HG02938 (cell line): ENCODE results near the gene TF.

ENCODE experiments used
- ATAC-seq: cut with Tn5 transposase; IDR thresholded peaks from one replicate; pipeline ENCODE4 v1.9.1; 2021; ENCODE audit warnings: mild to moderate bottlenecking, moderate library complexity; ENCODE audit not compliant: unreplicated experiment

Gene TF

DNA sequence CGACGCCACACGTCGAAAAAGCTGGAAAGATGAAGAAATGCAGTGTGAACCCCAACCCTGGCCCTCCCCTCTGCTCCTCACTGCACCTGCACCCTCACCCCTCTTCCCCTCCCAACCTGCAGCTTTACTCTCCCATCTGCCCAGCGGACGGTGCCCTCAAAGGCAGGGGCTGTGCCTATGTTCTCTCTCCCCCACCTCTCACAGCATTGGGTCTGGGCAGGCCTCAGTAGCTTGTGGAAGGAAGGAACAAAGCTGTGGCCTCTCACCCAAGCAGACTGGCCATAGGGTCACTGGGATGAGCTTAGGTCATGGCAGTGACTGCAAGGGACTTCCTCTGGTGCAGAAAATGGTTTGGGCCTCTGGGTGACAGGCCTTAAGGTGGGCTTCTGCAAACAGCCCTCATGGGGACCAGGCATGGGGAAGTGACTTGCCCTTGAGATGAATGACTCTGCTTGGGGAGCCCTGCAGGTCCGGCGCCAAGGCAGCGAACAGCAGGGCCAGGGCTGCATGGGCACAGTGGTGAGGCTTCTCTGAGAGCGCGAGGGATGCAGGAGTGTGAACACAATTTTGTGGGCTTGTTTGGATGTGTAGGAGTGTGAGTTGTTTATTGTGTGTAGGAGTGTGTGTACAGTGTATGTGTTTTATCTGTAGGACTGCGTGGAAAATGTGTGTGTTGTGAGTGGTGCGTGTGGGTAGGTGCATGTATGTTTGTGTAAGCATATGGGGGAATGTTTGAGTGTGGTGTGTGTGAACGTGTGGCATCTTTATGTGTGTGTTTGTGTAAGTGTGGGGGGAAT is 88.6 kb downstream of the TF start:
- no peak for ATAC-seq

DNA sequence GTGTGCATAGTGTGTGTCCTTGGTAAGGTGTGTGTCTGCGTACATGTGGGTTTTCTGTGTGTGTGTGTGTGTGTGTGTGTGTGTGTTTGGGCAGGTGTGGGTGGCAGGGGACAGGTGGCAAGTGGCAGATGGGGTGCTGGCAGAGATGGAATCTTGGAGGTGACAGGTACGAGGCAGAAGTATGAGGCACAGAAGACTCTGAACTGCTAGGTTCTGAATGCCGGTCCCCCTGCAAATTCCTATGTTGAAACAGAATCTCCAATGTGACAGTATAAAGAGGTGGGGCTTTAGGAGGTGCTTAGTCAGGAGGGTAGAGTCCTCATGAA is 89.2 kb downstream of the TF start:
- ATAC-seq = no peak

DNA sequence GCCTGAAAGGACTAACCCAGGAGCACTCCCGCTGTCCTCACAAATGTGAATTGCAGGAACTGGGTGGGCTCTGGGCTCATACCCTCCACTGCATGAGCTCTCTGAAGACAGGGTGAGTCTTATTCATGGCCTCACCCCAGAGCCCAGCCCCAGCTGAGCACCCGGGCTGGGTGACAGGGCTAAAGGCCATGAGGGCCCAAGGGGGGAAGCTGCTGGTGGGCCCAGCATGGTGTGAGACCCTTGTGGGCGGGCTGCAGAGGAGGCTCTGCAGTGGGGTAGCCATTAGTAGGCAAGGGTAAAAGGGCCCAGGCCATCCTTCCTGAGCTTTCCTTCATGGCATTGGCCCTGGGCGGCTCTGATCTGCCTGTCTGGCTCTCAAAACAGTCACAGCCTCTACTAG is 89.8 kb downstream of the TF start:
- ATAC-seq = no peak

DNA sequence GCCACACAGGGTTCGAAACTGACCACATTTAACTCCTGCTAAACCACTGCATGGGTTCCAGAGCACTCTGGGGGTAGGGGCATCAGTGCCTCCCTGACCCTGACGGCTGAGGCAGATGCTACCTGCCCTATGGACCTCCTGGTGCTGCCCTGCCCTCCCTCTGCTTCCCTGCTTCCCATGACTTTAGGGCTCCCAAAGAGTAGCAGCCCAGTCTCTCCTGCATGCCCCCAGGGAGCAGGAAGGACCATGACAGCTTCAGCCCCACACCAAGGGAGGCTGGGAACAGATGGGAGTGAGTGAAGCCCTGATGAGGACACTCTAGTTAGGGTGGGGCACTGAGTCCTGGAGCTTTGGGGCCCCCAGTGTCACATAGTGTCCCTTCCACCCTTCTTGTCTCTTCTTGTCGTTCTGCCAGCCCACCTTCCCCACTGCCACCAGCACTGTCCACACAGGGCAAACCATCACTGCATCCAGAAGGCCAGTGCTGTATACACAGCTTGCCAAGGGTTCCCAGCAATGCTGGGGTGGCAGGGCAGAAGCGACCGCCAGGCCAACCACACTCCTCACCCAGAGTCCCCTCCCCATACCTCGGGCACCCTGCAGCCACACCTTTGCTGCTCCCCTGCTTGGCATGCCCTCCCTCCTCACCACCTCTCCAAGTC is 90.4 kb downstream of the TF start:
- ATAC-seq = no peak

DNA sequence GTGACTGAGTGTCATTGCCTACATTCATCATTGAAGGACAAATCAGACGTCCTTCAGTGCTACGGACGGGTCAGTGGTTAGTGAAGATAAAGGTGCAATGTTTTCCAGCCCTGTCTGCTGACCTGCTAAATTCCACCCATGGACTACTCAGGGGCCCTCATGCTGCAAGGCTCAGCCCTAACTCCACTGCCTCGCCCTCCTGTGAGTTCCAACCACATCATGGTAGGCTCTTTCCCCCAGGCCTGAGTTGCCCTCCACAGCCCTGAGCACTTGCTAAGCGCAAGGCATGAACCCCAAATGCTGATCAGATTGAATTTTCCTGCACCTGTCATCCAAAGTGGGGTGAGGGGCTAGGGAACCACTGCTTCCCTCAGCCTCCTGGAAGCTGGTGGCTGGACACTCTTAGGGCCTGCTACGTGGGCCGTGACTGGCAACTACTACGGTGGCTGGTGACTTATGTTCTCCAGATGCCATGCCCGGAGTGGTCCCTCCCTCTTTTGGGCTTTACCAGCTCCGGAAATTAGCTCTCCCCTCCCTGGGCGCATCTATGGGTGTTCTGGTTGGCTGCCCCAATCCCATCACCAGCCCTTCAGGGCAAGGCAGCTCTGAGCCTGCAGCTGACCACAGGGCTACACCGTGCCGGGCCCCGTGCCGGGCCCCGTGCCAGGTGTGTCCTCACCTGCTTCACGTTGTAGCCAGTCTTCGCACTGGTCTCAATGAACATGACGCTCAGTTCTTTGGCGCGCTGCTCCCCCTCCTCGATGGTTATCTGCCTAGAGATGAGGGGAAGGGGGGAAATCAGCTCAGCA is 91.5 kb downstream of the TF start:
- no peak for ATAC-seq

DNA sequence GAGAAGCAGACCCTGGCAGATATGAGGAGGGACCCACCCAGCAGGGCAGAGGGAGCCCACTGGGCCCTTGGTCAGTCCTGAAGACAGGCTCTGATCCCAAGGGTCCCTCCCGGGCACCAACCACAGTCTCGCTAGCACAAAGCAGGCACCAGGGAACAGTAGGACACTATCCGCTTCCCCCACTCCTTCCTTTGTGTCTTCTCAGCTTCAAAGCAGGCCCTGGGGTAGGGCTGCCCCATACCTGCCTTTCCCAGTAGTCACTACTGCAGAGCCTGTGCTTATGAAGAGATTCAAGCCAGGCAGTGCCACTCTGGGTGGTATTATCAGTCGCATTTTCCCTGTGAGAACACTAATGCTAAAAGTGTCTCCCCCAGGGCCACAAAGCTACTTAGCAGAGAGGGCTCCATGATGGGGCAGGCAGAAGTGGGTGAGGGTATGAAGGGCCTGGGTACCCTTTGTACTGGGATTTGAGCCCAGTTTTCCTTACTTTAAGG is 92.2 kb downstream of the TF start:
- ATAC-seq = no peak

DNA sequence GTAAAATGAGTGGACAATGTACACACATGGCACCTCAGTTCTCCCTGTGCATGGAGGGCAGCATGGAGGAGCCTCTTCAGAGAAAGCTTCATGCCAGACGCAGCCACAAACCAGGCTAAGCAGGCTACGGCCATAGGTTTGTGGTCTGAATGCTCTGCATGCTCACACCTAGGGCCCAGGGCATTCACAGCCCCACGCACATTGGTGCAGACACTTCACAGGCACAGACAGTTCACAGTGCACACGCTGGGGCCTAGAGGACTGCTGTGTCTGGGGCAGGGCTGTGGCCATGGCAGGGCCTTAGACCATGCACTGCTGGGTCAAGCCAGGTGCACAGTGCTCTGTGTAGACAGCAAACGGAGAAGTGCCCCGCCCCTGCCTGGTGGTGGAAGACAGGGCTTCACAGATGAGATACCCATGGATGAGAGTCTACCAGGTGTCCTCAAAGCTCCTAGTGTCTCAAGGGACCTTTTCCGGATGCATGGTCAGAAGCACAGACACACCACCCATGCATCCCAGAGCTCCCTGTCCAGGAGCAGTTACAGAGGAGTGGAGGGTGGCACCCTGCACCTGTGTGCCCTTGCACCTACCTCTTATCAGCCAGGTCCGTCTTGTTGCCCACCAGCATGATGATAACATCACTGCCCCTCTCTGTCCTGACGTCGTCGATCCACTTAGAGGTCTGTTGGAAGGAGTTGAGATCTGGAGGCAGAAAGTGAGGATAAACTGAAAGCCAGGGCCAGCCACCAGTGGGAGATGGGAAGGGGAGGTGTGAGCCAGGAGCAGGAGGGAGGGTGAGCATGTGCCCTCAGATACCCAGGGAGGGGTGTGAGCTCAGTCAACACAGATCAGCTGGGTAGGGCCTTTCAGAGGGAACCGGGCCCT is 93.0 kb downstream of the TF start:
- ATAC-seq = no peak

DNA sequence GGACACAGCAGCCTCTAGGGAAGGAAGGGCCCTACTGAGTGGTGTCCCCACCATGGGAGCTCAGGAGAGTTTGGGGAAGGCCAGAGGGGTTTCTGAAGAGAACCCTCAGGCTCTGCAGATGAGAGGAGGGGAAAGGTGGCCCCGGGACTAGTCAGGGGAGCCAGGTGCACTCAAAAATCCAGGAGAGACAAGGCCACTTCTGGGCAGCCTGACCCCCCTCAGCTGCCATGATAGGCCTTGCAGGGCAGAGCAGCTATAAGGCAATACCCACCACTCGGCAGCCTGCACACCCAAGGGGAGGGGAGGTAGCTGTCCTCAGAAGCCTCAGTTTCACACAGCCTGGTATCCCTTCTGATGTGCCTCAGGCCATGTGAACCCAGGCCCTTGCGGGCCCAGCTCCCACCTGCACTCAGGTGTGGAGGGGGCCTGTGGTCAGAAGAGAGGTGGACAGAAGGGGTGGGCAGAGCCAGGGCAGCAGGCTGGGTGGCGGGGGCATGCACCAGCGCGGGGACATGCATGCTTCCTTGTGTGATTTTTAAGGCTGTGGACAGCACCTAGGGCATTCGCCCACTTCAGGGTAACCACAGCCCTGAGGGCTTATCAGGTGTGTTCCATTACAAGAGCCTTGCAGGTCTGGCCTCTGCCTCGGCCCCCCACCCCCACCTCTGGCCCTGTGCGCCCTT is 94.0 kb downstream of the TF start:
- no peak for ATAC-seq

DNA sequence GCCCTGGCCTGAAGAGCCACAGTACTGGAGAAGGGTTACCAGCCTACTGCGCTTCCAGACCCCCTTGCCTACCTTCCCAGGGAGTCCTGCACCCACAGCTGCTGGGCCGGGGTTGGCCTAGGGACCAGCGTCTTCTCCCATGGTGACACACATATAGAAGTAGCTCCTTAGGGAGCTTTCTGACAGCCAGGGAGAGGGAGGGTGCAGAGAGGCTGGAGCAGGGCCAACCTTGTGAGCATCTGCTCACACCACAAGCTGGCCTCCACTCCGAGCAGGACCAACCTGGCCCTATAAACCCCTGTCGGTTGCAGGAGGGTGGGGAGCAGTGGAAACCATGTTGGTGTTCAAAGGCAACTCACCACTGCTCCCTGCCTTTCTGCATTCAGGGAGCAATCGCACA is 94.6 kb downstream of the TF start:
- no peak for ATAC-seq

DNA sequence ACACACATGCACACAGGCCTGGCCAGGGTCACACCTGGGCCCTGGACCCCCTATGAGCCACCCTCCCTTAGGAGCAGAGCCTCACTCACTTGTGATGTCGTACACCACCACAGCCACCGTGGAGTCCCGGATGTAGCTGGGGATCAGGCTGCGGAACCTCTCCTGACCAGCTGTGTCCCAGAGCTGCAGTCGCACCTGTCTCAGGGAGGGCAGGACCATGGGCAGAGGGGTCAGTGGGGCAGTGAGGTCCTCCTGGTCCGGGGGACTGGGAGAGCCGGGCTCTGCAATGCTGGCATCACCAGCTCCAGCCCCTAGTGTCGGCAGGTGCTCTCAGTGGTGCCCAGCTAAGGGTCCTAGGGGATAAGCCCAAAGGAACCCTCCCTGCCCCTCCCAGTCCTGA is 95.0 kb downstream of the TF start:
- no peak for ATAC-seq

DNA sequence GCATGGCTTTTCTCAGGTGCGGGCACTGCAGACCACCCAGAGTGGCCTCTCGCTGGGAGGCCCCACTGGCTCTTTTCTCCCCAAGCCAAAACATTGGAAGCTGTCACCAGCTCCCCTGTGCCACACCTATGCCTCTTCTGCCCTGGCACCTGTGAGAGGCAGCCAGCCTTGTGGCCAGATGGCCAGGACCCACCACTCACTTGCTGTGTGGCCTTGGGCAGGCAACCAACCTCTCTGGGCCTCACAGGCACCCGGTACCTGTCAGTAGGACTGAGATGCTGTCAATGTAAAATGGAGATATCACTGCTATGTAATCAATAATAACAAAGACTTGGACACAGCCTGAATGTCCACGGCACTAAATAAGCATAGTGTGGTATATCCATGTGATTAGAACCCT is 96.0 kb downstream of the TF start:
- no peak for ATAC-seq

DNA sequence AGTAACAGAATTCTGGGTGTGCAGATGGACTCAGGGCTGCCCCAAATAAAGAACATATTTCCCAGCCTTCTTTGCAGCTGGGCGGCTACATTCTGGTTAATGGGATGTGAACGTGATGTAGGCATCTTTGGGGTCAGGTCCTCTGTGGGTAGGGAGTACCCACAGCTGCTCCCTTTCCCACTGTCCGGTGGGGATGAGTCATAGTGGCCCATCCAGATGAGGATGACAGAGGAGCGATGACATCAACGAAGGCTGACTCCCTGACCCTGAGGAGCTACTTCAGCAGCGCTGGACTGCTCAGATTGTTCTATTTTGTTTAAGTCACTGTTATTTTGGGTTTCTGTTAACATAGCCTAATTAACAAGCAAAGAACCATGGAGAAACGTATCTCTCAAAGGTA is 97.4 kb downstream of the TF start:
- no peak for ATAC-seq

DNA sequence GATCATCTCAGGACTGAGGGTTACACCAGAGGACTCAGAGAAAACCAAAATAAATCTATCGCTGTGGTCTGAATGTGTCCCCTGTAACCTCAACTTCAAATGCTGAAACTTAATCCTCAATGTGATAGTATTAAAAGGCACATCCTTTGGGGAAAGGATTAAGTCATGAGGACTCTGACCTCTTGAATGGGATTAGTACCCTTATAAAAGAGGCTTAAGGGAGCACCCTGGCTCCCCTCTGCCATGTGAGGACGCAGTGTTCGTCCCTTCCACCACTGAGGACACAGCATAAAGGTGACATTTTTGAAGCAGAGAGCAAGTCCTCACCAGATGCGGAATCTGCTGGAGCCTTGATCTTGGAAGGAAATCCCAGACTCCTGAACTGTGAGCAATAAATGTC is 98.9 kb downstream of the TF start:
- ATAC-seq = no peak
